IMR-90 (cell line): ENCODE results near the gene COL5A3. TPM values are rescaled to one million over a fixed set of nuclear protein-coding genes. Genes with fewer than 3 reads are reported as not detected.

Experiments
- ATAC-seq: fragments of 200-7000 bp; cut with Tn5 transposase; 2 replicates; pipeline ENCODE4 v1.9.1; 2020; ENCODE audit warnings: low read depth, mild to moderate bottlenecking, moderate library complexity
- BruUV-seq: library from RNA; stranded (reverse); fragments of 400-500 nt; replicated peaks from 2 replicates; lab custom pipeline; 2021; lab: Mats Ljungman, UMichigan
- CTCF ChIA-PET: fragments of 300-600 bp; formaldehyde crosslinking; extraction: SDS; loops from one replicate; lab custom pipeline; 2021; ENCODE audit warnings: antibody characterized with exemption; lab: Yijun Ruan, JAX
- POLR2A ChIA-PET: fragments of 300-600 bp; sonication (Branson Sonifier 250); formaldehyde crosslinking; loops from one replicate; lab custom pipeline; 2022; ENCODE audit warnings: antibody characterized with exemption; ENCODE audit not compliant: unreplicated experiment; lab: Charles Lee
- DNase-seq: peaks from one replicate; pipeline ENCODE4 v3.0.0; 2013
- H2AFZ ChIP-seq: replicated peaks from 2 replicates; pipeline ENCODE3; 2013; ENCODE audit warnings: low read length, mild to moderate bottlenecking; ENCODE audit not compliant: poor library complexity
- H2AK5ac ChIP-seq: 2 replicates; pipeline ENCODE4 v1.6.1; 2013; ENCODE audit warnings: low read depth, low read length, inconsistent platforms
- H2AK9ac ChIP-seq: replicated peaks from 2 replicates; pipeline ENCODE3; 2013; ENCODE audit warnings: mild to moderate bottlenecking, low read depth, low read length, moderate library complexity; ENCODE audit not compliant: poor library complexity
- H2BK120ac ChIP-seq: 2 replicates; pipeline ENCODE4 v1.6.1; 2013; ENCODE audit warnings: low read depth, low read length, inconsistent platforms
- H2BK15ac ChIP-seq: 3 replicates; pipeline ENCODE4 v1.6.1; 2013; ENCODE audit warnings: low read depth, low read length, inconsistent platforms
- H2BK20ac ChIP-seq: 2 replicates; pipeline ENCODE4 v1.6.1; 2013; ENCODE audit warnings: low read depth, mild to moderate bottlenecking, inconsistent platforms, low read length, moderate library complexity
- H2BK5ac ChIP-seq: 2 replicates; pipeline ENCODE4 v1.6.1; 2013; ENCODE audit warnings: mild to moderate bottlenecking, low read depth, low read length, inconsistent platforms; ENCODE audit not compliant: poor library complexity, severe bottlenecking
- H3K14ac ChIP-seq: replicated peaks from 2 replicates; pipeline ENCODE4 v1.6.1; 2013; ENCODE audit warnings: low read depth, low read length, inconsistent platforms
- H3K18ac ChIP-seq: 2 replicates; pipeline ENCODE4 v1.6.1; 2013; ENCODE audit warnings: low read depth, low read length, control low read depth
- H3K23ac ChIP-seq: 2 replicates; pipeline ENCODE4 v1.6.1; 2013; ENCODE audit warnings: low read depth, low read length, inconsistent platforms
- H3K27ac ChIP-seq: 2 replicates; pipeline ENCODE4 v1.5.1; 2013; ENCODE audit warnings: mild to moderate bottlenecking, control low read depth, low read length; ENCODE audit not compliant: insufficient read depth
- H3K27me3 ChIP-seq: 2 replicates; pipeline ENCODE4 v1.6.1; 2013; ENCODE audit warnings: low read length; ENCODE audit not compliant: control insufficient read depth, insufficient read depth
- H3K36me3 ChIP-seq: 2 replicates; pipeline ENCODE4 v1.6.1; 2013; ENCODE audit warnings: low read length, mixed read lengths; ENCODE audit not compliant: control insufficient read depth, insufficient read depth
- H3K4ac ChIP-seq: 2 replicates; pipeline ENCODE4 v1.6.1; 2013; ENCODE audit warnings: low read depth, low read length, inconsistent platforms
- H3K4me1 ChIP-seq: 2 replicates; pipeline ENCODE4 v1.6.1; 2013; ENCODE audit warnings: low read length, mixed read lengths; ENCODE audit not compliant: control insufficient read depth, insufficient read depth
- H3K4me2 ChIP-seq: 2 replicates; pipeline ENCODE4 v1.6.1; 2013; ENCODE audit warnings: low read depth, mild to moderate bottlenecking, control low read depth, low read length, moderate library complexity
- H3K4me3 ChIP-seq: 2 replicates; pipeline ENCODE4 v1.5.1; 2013; ENCODE audit warnings: low read depth, mild to moderate bottlenecking, control low read depth, low read length, moderate library complexity; ENCODE audit not compliant: insufficient read depth
- H3K56ac ChIP-seq: 2 replicates; pipeline ENCODE4 v1.6.1; 2013; ENCODE audit warnings: low read length, inconsistent platforms; ENCODE audit not compliant: insufficient read depth; ENCODE audit errors: extremely low read depth
- H3K79me1 ChIP-seq, 2 experiments: 2 replicates each; pipeline ENCODE4 v1.6.1; 2013; ENCODE audit warnings: low read length in 2 of 2, inconsistent platforms in 1 of 2, low read depth in 1 of 2
- H3K9ac ChIP-seq: 2 replicates; pipeline ENCODE4 v1.6.1; 2013; ENCODE audit warnings: low read depth, low read length, control low read depth
- H3K9me1 ChIP-seq: 2 replicates; pipeline ENCODE4 v1.6.1; 2013; ENCODE audit warnings: low read length, inconsistent platforms; ENCODE audit not compliant: insufficient read depth
- H3K9me3 ChIP-seq: 2 replicates; pipeline ENCODE4 v1.6.1; 2013; ENCODE audit warnings: low read length; ENCODE audit not compliant: control insufficient read depth, insufficient read depth
- H4K20me1 ChIP-seq: 2 replicates; pipeline ENCODE4 v1.6.1; 2013; ENCODE audit warnings: low read length, inconsistent platforms; ENCODE audit not compliant: insufficient read depth
- H4K5ac ChIP-seq: 2 replicates; pipeline ENCODE4 v1.6.1; 2013; ENCODE audit warnings: mild to moderate bottlenecking, low read depth, low read length, control low read depth
- H4K8ac ChIP-seq, 2 experiments: 2 replicates each; pipeline ENCODE4 v1.6.1; 2013; ENCODE audit warnings: low read depth in 2 of 2, low read length in 2 of 2, control low read depth in 1 of 2, inconsistent platforms in 1 of 2
- H4K91ac ChIP-seq: 2 replicates; pipeline ENCODE4 v1.6.1; 2013; ENCODE audit warnings: low read depth, low read length, inconsistent platforms; ENCODE audit not compliant: insufficient read depth
- BHLHE40 ChIP-seq: fragments of 150-350 bp; IDR thresholded peaks from 2 replicates; pipeline ENCODE4 v1.6.1; 2016; ENCODE audit warnings: mild to moderate bottlenecking, low read depth, low read length
- CEBPB ChIP-seq: IDR thresholded peaks from 2 replicates; pipeline ENCODE4 v1.6.1; 2012; ENCODE audit warnings: low read depth, low read length, improper control_type of control experiment
- CHD1 ChIP-seq: IDR thresholded peaks from 2 replicates; pipeline ENCODE4 v1.6.1; 2012; ENCODE audit warnings: low read depth, low read length, improper control_type of control experiment
- CTCF ChIP-seq: conservative IDR thresholded peaks from 2 replicates; pipeline ENCODE4 v1.5.1; 2012; ENCODE audit warnings: mild to moderate bottlenecking, low read depth, low read length, improper control_type of control experiment
- ELK1 ChIP-seq: fragments of 150-350 bp; IDR thresholded peaks from 2 replicates; pipeline ENCODE4 v1.6.1; 2016; ENCODE audit warnings: low read depth, mild to moderate bottlenecking, low read length, moderate library complexity, borderline replicate concordance
- FOS ChIP-seq: fragments of 150-350 bp; IDR thresholded peaks from 2 replicates; pipeline ENCODE4 v1.6.1; 2016; ENCODE audit warnings: low read depth, low read length
- MAFK ChIP-seq: IDR thresholded peaks from 2 replicates; pipeline ENCODE4 v1.6.1; 2012; ENCODE audit warnings: low read depth, low read length, improper control_type of control experiment
- MAZ ChIP-seq: IDR thresholded peaks from 2 replicates; pipeline ENCODE4 v1.6.1; 2012; ENCODE audit warnings: low read depth, mild to moderate bottlenecking, low read length, improper control_type of control experiment, moderate library complexity, borderline replicate concordance
- MXI1 ChIP-seq: IDR thresholded peaks from 2 replicates; pipeline ENCODE4 v1.6.1; 2012; ENCODE audit warnings: low read depth, mild to moderate bottlenecking, low read length, moderate library complexity, borderline replicate concordance
- NFE2L2 ChIP-seq: fragments of 150-350 bp; IDR thresholded peaks from 2 replicates; pipeline ENCODE4 v1.6.1; 2016; ENCODE audit warnings: low read depth, mild to moderate bottlenecking, low read length
- POLR2A ChIP-seq: IDR thresholded peaks from 2 replicates; pipeline ENCODE4 v1.6.1; 2012; ENCODE audit warnings: mild to moderate bottlenecking, low read depth, low read length
- RAD21 ChIP-seq: IDR thresholded peaks from 2 replicates; pipeline ENCODE4 v1.6.1; 2012; ENCODE audit warnings: low read length, improper control_type of control experiment
- RCOR1 ChIP-seq: IDR thresholded peaks from 2 replicates; pipeline ENCODE4 v1.6.1; 2012; ENCODE audit warnings: mild to moderate bottlenecking, low read length, improper control_type of control experiment; ENCODE audit not compliant: insufficient replicate concordance
- RFX5 ChIP-seq: IDR thresholded peaks from 2 replicates; pipeline ENCODE4 v1.8.0; 2012; ENCODE audit warnings: low read depth, mild to moderate bottlenecking, low read length, moderate library complexity
- SMC3 ChIP-seq: fragments of 150-350 bp; IDR thresholded peaks from 2 replicates; pipeline ENCODE4 v1.6.1; 2016; ENCODE audit warnings: low read depth, mild to moderate bottlenecking, antibody characterized with exemption, low read length, moderate library complexity
- WGBS, 2 experiments: methylation state at CpG; one replicate each; pipeline versions ENCODE4 v1.1.5 to v1.1.7; 2013; ENCODE audit warnings: missing lambda C conversion rate in 2 of 2; ENCODE audit not compliant: insufficient read length in 1 of 2; ENCODE audit errors: extremely low coverage in 2 of 2; 5-methylcytosine and 5-hydroxymethylcytosine counted together
- dilution Hi-C: fragments of 300-500 bp; cut with HindIII; formaldehyde crosslinking; loops from one replicate; pipeline ENCODE4 v1.14.3; 2018; ENCODE audit warnings: low sequenced_read_pairs; ENCODE audit not compliant: unreplicated experiment
- in situ Hi-C: fragments of 300-500 bp; cut with MboI; formaldehyde crosslinking; loops from 3 replicates; pipeline ENCODE4 v1.14.3; 2019; ENCODE audit warnings: low sequenced_read_pairs, inconsistent platforms, mixed read lengths
- intact Hi-C: fragments of 100-400 bp; cut with micrococcal nuclease; formaldehyde crosslinking; loops from 2 replicates; pipeline ENCODE4 v1.10.0; 2022
- polyA plus RNA-seq, 3 experiments: library from polyadenylated mRNA; depleted of rRNA; stranded (reverse); fragments of >200 nt; gene quantifications; 2 replicates each; pipeline ENCODE4 v1.2.3, GENCODE V29; 2012; ENCODE audit warnings: low replicate concordance in 1 of 3
- total RNA-seq: library from RNA; depleted of rRNA; stranded (reverse); fragments of >200 nt; gene quantifications from 2 replicates; pipeline ENCODE4 v1.2.3, GENCODE V29; 2012
- TF ChIP-seq, protein P1 (sequence below): fragments of 150-350 bp; IDR thresholded peaks from 2 replicates; pipeline ENCODE4 v1.6.1; 2017; ENCODE audit warnings: mild to moderate bottlenecking, antibody characterized with exemption, low read length, low read depth

COL5A3 gene
- total and polyA plus RNA-seq, 2 of the 4 experiments (the other 2 are of a cell fraction), result 0.54 to 1.5 TPM

GRCh38 chr19:10021446-10021845 lies 11.1 kb upstream of the COL5A3 start:
- no peak overlapping the region for H2BK120ac ChIP-seq
- dilution Hi-C loops, result no loop called here
- H3K23ac ChIP-seq, result no peak overlapping the region
- no peak overlapping the region for H3K56ac ChIP-seq
- no peaks in the 10 kb centered on the region; the same call in 1 of the 2 replicates for H3K9me1 ChIP-seq
- ChIA-PET CTCF (no interaction called here), POLR2A (no interaction called here)
- H2AFZ ChIP-seq, result peak overlapping the region; percentile 76
- no peak overlapping the region for H2BK5ac ChIP-seq
- no peak overlapping the region for H2AK9ac ChIP-seq
- H4K91ac ChIP-seq, result no peak overlapping the region
- H3K9ac ChIP-seq, result no peak overlapping the region
- no peak overlapping the region for H3K4me2 ChIP-seq
- no peaks in the 10 kb centered on the region for H3K79me1 ChIP-seq
- H3K9me3 ChIP-seq, result no peaks in the 10 kb centered on the region
- DNase-seq (no peak), ATAC-seq (no peak)
- H2BK15ac ChIP-seq, result no peak overlapping the region
- in situ Hi-C loops, result no loop called here
- no peak overlapping the region for H3K27ac ChIP-seq
- no peaks in the 10 kb centered on the region for H3K27me3 ChIP-seq
- H4K20me1 ChIP-seq, result no peaks in the 10 kb centered on the region
- intact Hi-C loops, result loop anchor here (10.0 kb wide), 1 partner anchor 233 kb away; the partner anchor contains the start of gene MRPL4
- no peak overlapping the region for H4K8ac ChIP-seq
- no peak overlapping the region for H3K4ac ChIP-seq
- H3K4me1 ChIP-seq, result 0 out of 2 replicates have a peak, but pooled peaks cover 2% of the 10 kb centered on the region
- H2BK20ac ChIP-seq, result no peak overlapping the region
- WGBS, 2 experiments, result 90% methylated on average over 22 of the region's 23 CpGs; no CpG with 5 or more reads in 1 of the 2 experiments
- H3K36me3 ChIP-seq, result no peaks in the 10 kb centered on the region
- BruUV-seq, result no TSS peak
- TF ChIP-seq, protein P1, sequence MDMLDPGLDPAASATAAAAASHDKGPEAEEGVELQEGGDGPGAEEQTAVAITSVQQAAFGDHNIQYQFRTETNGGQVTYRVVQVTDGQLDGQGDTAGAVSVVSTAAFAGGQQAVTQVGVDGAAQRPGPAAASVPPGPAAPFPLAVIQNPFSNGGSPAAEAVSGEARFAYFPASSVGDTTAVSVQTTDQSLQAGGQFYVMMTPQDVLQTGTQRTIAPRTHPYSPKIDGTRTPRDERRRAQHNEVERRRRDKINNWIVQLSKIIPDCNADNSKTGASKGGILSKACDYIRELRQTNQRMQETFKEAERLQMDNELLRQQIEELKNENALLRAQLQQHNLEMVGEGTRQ, result no peak
- TF ChIP-seq POLR2A, result no peak
- TF ChIP-seq BHLHE40, result no peak
- TF ChIP-seq MAZ, result no peak
- no peak for TF ChIP-seq SMC3
- TF ChIP-seq RCOR1, result no peak
- no peak for TF ChIP-seq MAFK
- no peak for TF ChIP-seq CTCF
- no peak for TF ChIP-seq FOS
- no peak for TF ChIP-seq ELK1
- TF ChIP-seq MXI1, result no peak
- TF ChIP-seq NFE2L2, result no peak
- TF ChIP-seq RFX5, result no peak
- TF ChIP-seq CEBPB, result no peak
- TF ChIP-seq RAD21, result no peak
- no peak for TF ChIP-seq CHD1
- H3K18ac ChIP-seq, result no peak overlapping the region
- H2AK5ac ChIP-seq, result peak overlapping the region; percentile 39; the same call in 1 of the 2 replicates
- H4K5ac ChIP-seq, result no peak overlapping the region
- H3K4me3 ChIP-seq, result no peak overlapping the region
- no peak overlapping the region for H3K14ac ChIP-seq
